DMS114 treated with DMSO at 0.1 percent for 48 hours (cell line): Measurements from ENCODE around the gene MDFI.
"Not testable (repeated sequence)": the region's sequence is repeated elsewhere in the genome, so short reads cannot be mapped to it uniquely, and the experiment has no call there.

Experiments used
- DNase-seq: peaks from one replicate; lab custom pipeline; 2025; ENCODE audit not compliant: unreplicated experiment; lab: John Stamatoyannopoulos, UW

Gene MDFI

DNA sequence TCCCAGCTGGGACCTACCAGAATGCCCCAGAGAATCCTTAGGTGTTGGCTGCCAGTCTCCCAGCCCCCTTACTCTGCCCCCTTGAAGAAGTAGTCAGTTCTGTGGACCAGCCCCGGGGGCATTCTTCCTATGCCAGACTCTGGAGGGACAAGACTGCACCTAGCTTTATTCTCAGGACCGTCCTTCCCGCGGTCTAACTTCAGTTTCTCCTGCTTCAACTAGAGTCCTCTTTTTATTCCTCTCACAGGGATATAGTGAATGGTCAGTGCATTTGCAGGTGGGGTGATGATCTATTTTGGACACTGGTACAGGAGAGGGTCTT is 35.9 kb upstream of the MDFI start:
- no peak for DNase-seq

DNA sequence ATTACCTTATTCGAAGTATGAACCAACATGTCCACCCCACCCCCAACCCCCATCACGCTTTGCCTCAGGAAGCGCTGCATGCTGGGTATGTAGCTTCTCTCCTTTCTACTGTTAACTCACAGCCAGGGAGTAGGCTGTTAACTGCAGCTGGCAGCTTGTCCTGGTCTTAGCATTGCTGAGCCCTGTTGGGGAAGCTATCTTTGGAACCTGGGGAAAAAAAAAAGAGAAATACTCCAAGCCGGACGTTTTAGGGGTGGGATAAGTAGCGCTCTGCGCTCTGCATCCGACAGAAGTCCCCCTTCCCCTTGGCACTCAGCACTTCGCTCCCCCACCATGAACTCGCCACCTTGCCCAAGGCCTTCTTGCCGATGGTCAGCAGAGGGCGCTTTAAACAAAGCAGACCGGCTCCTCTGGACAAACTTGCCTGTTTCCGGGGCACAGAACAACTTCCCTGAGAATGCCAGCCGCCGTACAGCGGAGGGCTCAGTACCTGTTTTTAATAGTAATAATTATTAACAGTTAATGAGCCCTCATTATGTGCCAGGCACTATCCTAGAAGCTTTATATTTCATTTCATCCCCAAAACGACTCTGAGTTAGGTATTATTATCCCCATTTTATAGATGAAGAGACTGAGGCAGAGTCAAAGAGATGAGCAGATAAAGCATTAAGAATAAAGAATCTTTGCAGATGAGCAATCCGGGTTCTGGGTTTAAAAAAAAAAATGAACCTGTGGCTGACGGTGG is 35.2 kb upstream of the MDFI start:
- DNase-seq, result peak; percentile 88

- no peak for DNase-seq
Observed at GRCh38 chr6:41604006-41604405, 34.3 kb upstream of the MDFI start.

GRCh38 chr6:41605649-41606048 is 32.6 kb upstream of the MDFI start:
- DNase-seq, result no peak

GRCh38 chr6:41607036-41607435 is 31.2 kb upstream of the MDFI start:
- DNase-seq, result no peak

DNA sequence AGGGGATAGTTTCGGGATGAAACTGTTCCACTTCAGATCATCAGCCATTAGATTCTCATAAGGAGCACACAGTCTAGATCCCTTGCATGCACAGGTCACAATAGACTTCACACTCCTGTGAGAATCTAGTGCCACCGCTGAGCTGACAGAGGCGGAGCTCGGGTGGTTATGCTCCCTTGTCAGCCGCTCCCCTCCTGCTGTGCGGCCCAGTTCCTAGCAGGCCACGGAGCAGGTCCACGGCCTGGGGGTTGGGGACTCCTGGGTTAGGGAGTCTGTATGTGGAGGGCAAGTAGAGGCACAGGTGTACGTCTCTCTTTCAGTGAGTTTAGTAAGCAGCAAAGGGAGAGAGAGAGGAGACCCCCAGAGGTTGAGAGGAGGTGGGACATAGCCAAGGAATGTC is 30.5 kb upstream of the MDFI start:
- DNase-seq, result no peak

DNA sequence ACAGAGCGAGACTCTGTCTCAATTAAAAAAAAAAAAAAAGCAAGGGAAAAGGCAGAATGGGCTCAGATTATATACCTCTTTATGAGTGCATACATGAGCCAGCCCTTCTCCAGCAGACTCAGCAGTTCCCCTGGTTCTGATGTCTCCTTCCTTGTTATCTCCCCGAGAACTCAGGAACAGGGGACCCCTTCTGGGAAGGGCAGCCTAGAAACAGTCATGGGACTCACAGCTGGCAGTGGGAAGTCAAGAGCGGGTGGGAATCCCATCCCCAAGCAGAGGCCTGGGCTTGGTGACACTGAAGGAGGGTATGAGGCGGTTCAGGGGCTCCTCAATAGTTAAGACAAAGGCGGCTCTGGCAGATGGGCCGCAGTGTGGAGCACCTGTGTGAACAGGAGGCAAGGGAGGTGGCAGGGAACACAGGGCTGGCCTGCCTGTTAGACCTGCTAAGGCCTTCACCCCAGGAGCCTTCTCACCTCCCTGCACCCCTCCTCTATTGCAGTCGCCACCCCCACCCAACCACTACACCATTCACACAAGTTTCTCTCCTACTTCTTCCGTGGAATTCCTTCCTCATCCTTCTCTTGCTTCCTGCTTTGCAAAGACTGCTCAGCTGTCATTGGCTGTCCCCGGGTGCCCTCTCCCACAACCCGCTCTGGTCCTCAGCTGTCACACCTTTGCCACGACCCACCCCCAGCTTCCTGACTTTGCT is 29.7 kb upstream of the MDFI start:
- DNase-seq, result no peak

DNA sequence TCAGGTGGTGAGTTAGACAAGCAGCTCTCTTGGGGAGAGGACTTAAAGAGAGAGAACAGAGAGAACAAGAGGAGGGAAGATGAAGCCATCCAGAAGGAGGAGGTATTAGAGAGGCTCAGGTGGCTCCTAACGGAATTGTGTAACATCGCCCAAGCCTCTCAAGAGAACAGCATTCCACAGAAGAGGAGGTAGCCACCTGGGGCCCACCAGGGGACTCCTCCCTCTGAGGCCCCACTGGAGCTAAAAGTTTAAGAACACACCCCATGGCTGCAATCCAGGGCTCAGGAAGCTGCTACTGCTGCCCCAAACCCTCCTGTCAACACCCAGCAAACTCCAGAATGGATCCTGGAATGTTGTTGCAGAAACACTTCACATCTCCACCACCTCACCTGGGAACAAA is 23.6 kb upstream of the MDFI start:
- DNase-seq, result no peak

GRCh38 chr6:41615311-41615710 is 23.0 kb upstream of the MDFI start:
- no peak for DNase-seq

- no peak for DNase-seq
Observed at GRCh38 chr6:41618598-41618997, 19.7 kb upstream of the MDFI start.

- not testable (repeated sequence) for DNase-seq
Observed at GRCh38 chr6:41619193-41619592, 19.1 kb upstream of the MDFI start.

DNA sequence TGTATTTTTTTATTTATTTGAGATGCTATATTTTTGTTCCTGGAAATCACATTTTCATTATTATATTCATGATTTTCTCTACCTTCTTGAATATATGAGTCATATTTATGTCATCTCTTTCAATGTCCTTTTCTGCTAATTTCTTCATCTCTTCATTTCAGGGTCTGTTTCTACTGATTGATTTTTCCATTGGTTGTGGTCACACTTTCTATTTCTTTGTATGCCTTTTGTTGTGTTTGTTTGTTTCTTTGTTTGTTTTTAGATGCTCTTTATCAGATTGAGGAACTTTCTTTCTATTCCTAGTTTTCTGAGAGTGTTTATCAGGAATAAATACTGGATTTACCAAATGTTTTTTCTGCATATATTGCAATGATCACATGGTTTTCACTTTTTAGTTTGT is 16.9 kb upstream of the MDFI start:
- DNase-seq, result no peak

DNA sequence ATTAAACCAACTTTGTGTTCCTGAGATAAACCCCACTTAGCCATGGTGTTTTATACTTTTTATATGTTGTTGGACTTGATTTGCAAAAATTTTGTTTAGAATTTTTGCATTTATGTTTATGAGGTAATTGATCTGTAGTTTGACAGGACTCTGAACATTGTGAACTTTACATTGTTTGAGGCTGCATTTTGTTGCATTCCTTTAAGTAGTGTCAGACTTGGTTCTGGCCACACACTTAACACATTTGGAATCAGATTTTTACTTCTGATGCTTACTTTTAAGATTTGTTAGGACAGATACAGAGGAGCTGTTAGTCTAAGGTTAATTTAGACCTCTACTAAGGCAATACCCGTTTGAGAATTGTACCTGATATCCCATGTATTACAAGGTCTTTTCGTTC is 16.5 kb upstream of the MDFI start:
- DNase-seq, result no peak

GRCh38 chr6:41622206-41622988 is 15.9 kb upstream of the MDFI start:
- no peak for DNase-seq

- DNase-seq, result no peak
Observed at GRCh38 chr6:41623330-41623729, 14.9 kb upstream of the MDFI start.

DNA sequence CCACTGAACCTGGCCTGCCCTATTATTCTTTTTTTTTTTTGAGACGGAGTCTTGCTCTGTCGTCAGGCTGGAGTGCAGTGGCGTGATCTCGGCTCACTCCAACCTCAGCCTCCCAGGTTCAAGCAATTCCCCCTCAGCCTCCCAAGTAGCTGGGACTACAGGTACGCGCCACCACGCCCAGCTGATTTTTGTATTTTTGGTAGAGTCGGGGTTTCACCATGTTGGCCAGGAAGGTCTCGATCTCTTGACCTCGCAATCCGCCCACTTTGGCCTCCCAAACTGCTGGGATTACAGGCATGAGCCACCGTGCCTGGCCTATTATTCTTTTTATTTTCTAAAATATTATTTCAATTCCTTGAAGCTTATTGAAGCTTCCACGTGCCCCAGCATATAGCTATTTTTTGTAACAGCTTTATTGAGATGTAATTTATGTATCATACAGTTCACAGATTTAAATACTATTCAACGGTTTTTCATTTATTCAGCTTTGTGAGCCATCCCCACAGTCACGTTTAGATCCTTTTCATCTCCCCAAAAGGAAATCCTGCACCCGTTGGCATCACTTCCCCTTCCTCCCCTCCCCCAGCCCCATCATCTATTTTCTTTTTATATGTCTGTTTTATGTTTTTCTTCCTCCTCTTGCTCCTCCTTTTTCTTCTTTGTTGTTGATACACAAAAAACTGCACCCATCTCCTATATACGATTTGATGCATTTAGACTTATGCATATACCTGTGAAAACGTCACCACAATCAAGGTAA is 13.5 kb upstream of the MDFI start:
- no peak for DNase-seq

GRCh38 chr6:41625442-41625841 is 12.8 kb upstream of the MDFI start:
- DNase-seq, result no peak

GRCh38 chr6:41626022-41626421 is 12.2 kb upstream of the MDFI start:
- DNase-seq, result no peak

DNA sequence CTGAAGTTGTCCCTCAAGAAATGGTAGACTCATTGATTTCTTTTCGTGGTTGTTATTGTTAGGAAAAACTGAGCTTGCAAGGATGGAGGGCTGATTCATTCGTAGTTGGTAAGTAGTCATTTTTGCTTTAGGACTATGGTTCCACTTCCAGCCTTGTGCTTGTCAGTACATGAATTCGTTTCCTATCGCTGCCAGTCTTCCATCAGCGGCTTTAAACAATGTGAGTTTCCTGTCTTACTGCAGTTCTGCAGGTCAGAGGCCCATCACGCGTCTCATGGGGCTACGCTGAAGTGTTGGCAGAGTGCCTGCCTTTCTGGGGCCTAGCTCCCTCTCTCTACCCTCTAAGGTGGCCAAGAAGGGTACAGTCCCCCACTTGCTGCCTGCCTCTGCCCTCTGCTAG is 11.4 kb upstream of the MDFI start:
- no peak for DNase-seq

DNA sequence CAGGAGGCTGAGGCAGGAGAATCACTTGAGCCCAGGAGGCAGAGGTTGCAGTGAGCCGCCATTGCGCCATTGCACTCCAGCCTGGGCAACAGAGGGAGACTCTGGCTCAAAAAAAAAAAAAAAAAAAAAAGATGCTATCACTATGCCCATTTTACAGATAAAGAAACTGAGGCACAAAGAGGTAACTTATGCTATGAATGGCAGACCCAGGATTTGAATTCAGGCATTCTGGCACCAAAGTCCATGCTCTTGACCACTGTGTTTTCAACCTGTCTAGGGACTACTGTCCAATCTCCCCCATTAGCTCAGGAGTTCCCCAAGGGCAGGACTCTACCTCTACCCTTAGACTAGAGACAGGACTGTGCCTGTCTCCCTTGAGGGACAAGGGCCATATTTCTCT is 9.1 kb upstream of the MDFI start:
- DNase-seq, result no peak

- no peak for DNase-seq
Observed at GRCh38 chr6:41630069-41630468, 8.2 kb upstream of the MDFI start.
